ENCODE results near the gene TMEM50A.
"Not testable (repeated sequence)": the region's sequence is repeated elsewhere in the genome, so short reads cannot be mapped to it uniquely, and the experiment has no call there.

Gene TMEM50A

GRCh38 chr1:25338188-25338981, at the start of gene TMEM50A:
TMEM50A (plus strand) TSS chr1:25338334; CDS start chr1:25340487, 2,153 bp downstream.
- CTCF ChIA-PET: no interaction called here
- POLR2A ChIA-PET: no interaction called here
- TF ChIP-seq, protein P1, sequence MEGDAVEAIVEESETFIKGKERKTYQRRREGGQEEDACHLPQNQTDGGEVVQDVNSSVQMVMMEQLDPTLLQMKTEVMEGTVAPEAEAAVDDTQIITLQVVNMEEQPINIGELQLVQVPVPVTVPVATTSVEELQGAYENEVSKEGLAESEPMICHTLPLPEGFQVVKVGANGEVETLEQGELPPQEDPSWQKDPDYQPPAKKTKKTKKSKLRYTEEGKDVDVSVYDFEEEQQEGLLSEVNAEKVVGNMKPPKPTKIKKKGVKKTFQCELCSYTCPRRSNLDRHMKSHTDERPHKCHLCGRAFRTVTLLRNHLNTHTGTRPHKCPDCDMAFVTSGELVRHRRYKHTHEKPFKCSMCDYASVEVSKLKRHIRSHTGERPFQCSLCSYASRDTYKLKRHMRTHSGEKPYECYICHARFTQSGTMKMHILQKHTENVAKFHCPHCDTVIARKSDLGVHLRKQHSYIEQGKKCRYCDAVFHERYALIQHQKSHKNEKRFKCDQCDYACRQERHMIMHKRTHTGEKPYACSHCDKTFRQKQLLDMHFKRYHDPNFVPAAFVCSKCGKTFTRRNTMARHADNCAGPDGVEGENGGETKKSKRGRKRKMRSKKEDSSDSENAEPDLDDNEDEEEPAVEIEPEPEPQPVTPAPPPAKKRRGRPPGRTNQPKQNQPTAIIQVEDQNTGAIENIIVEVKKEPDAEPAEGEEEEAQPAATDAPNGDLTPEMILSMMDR (IDR thresholded peaks at IDR 0.05; ENCODE audit: control extremely low read depth, extremely low read depth, low read depth, missing control alignments): no peak
- DNase-seq (ENCODE audit: extremely low spot score): peak; percentile 92

DNA sequence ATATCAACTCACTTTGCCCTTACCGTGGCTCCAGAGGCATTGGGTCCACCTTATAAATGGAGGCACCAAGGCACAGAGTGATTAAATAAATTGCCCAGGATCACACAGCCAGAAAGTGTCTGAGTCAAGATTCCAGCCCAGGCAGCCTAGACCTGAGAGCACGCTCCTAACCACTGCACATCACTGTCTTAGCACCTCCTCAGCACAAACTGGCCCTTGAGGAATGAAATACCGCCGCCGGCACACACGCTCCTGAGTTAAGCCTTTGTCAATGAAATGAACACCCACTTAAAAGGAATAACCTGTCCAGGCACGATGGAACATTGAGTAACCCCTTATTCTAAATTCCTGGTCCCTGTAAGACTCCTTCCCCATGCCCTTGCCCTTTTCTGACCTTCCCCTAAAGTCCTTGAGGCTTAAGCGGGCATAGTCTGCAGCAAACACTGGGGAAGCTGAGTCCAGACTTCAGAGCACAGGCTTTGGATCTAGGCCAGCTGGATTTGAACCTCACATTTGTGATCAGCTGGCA, 49.5 kb upstream of the TMEM50A start:
- POLR2A ChIA-PET; CTCF ChIA-PET; DNase-seq (ENCODE audit: extremely low spot score): not testable (repeated sequence)

GRCh38 chr1:25290043-25290442, 48.1 kb upstream of the TMEM50A start:
- CTCF ChIA-PET; POLR2A ChIA-PET; DNase-seq (ENCODE audit: extremely low spot score): not testable (repeated sequence)

DNA sequence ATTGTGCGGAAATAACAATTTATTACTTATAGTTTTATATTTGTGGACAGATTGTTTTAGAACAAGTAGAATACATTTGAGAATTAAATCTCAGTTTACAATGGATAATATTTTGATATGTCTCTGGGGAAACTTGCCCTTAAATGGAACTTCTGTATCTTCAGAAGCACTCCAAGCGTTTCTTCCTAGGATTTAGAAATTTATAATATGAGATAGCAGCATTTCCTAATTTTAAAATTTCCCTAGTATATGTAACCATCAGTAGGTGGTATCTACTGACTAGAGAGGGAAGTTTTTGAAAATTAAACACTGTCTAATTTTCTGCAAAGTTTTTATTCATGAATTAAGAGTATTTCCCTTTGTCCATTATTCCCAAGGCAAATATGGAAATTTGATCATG, 44.7 kb upstream of the TMEM50A start:
- DNase-seq (ENCODE audit: extremely low spot score); CTCF ChIA-PET; POLR2A ChIA-PET: not testable (repeated sequence)

GRCh38 chr1:25294889-25295826, 43.0 kb upstream of the TMEM50A start:
- DNase-seq (ENCODE audit: extremely low spot score); POLR2A ChIA-PET; CTCF ChIA-PET: not testable (repeated sequence)

GRCh38 chr1:25296501-25296900, 41.6 kb upstream of the TMEM50A start:
- DNase-seq (ENCODE audit: extremely low spot score); POLR2A ChIA-PET; CTCF ChIA-PET: not testable (repeated sequence)

- POLR2A ChIA-PET; DNase-seq (ENCODE audit: extremely low spot score); CTCF ChIA-PET: not testable (repeated sequence)
These were observed 37.4 kb upstream of the TMEM50A start for GRCh38 chr1:25300729-25301128.

DNA sequence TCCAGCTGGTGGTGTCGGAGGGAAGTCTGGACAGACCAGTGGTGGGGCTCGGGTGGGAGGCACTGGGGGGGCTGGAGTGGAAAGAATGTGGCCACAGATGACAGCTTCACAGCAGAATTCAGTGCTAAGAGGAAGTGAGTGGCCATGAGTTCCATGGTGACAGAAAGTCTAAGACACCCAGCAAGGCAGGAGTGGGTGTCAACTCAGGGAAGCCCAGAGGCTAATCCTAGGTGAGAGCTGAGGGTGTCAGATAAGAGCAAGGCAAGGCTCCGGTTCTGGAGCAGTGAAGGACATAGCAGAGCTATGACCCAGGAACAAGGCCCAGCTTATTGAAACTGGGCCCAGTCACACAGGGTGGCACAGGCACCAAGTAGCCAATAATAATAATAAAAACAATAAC, 35.8 kb upstream of the TMEM50A start:
- POLR2A ChIA-PET; CTCF ChIA-PET; DNase-seq (ENCODE audit: extremely low spot score): not testable (repeated sequence)

- DNase-seq (ENCODE audit: extremely low spot score); CTCF ChIA-PET; POLR2A ChIA-PET: not testable (repeated sequence)
These were observed 33.2 kb upstream of the TMEM50A start for GRCh38 chr1:25304936-25305335.

DNA sequence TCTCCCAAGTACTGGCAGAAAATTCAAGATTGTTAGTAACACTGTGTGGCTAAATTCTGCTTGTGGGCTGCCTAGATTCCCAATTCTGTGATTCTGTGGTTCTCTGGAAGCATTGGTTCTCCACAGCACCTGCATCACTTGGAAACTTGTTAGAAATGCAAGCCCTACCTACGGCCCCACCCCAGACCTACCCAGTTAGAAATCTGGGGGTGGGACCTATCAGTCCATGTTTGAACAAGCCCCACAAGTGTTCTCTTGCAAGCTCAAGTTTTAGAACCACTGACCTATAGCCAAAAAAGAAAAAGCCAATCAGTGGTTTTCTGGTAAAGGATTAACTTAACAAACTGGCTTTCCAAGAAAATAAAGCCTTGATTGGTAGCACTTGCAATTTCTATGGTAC, 30.0 kb upstream of the TMEM50A start:
- CTCF ChIA-PET; DNase-seq (ENCODE audit: extremely low spot score); POLR2A ChIA-PET: not testable (repeated sequence)

DNA sequence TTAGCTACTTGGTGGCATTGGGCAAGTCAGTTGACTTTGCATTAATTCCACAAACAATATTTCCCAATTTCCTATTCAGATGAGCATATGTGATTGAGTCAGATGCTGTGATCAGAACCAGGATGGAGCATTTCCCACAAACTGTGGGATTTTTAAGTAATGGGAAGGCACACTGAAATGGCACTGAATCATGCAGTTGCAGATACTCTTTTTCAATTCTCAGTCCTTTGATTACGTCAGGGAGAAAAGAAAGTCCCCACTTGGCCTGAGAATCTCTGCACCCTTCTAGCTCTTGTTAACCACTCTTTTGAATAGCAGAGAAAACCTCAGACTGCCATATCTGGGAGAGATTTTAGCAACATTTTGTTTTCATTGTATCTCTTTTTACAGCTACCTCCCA, 29.0 kb upstream of the TMEM50A start:
- DNase-seq (ENCODE audit: extremely low spot score); CTCF ChIA-PET; POLR2A ChIA-PET: not testable (repeated sequence)

GRCh38 chr1:25309486-25309885, 28.6 kb upstream of the TMEM50A start:
- CTCF ChIA-PET; POLR2A ChIA-PET; DNase-seq (ENCODE audit: extremely low spot score): not testable (repeated sequence)

- POLR2A ChIA-PET; DNase-seq (ENCODE audit: extremely low spot score); CTCF ChIA-PET: not testable (repeated sequence)
These were observed 25.2 kb upstream of the TMEM50A start for GRCh38 chr1:25312806-25313470.

GRCh38 chr1:25320314-25320938, 17.7 kb upstream of the TMEM50A start:
- POLR2A ChIA-PET; CTCF ChIA-PET; DNase-seq (ENCODE audit: extremely low spot score): not testable (repeated sequence)

- POLR2A ChIA-PET; DNase-seq (ENCODE audit: extremely low spot score); CTCF ChIA-PET: not testable (repeated sequence)
These were observed 16.0 kb upstream of the TMEM50A start for GRCh38 chr1:25322127-25322526.

DNA sequence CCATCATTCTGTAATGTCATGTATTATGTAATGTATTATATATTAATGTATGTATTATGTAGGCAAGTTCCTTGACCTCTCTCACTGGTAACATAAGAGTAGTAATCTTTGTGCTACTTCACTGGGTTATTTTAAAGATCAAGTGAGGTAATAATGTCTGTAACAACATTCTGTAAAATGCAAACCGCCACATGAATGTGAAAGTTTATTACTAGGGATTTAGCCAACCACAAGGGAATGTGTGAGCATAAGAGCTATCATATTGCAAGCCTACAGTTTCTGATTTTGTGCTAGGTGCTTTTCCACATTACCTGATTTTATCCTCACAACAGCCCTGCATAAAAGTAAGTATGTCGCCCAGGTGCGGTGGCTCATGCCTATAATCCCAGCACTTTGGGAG, 13.7 kb upstream of the TMEM50A start:
- DNase-seq (ENCODE audit: extremely low spot score); CTCF ChIA-PET; POLR2A ChIA-PET: not testable (repeated sequence)
